Measurements from ENCODE around the gene CD22.
"Not testable (repeated sequence)": the region's sequence is repeated elsewhere in the genome, so short reads cannot be mapped to it uniquely, and the experiment has no call there.

Gene CD22

DNA sequence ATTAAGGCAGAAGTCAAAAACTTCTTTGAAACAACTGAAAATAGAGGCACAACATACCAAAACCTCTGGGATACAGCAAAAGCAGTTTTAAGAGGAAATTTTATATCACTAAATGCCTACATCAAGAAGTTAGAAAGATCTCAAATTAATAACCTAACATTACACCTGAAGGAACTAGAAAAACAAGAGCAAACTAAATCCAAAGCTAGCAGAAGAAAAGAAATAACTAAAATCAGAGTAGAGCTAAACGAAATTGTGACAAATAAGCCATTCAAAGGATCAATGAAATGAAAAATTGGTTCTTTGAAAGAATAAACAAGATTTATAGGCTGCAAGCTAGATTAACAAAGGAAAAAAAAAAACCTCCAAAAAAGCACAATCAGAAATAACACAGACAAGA lies 39.4 kb downstream of the CD22 start:
- H3K27ac ChIP-seq, result no peak overlapping the region
- DNase-seq, result no peak
- no peak overlapping the region for H3K4me3 ChIP-seq
- intact Hi-C loops (cut with DNase I; ENCODE audit: low total_unique reads), result no loop called here
- H3K9me3 ChIP-seq, result no peaks in the 10 kb centered on the region
- TF ChIP-seq, protein P1, sequence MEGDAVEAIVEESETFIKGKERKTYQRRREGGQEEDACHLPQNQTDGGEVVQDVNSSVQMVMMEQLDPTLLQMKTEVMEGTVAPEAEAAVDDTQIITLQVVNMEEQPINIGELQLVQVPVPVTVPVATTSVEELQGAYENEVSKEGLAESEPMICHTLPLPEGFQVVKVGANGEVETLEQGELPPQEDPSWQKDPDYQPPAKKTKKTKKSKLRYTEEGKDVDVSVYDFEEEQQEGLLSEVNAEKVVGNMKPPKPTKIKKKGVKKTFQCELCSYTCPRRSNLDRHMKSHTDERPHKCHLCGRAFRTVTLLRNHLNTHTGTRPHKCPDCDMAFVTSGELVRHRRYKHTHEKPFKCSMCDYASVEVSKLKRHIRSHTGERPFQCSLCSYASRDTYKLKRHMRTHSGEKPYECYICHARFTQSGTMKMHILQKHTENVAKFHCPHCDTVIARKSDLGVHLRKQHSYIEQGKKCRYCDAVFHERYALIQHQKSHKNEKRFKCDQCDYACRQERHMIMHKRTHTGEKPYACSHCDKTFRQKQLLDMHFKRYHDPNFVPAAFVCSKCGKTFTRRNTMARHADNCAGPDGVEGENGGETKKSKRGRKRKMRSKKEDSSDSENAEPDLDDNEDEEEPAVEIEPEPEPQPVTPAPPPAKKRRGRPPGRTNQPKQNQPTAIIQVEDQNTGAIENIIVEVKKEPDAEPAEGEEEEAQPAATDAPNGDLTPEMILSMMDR (IDR thresholded peaks at IDR 0.05), result no peak
- H3K27me3 ChIP-seq, result no peaks in the 10 kb centered on the region
- H3K4me1 ChIP-seq, result no peaks in the 10 kb centered on the region
- no peaks in the 10 kb centered on the region for H3K36me3 ChIP-seq

DNA sequence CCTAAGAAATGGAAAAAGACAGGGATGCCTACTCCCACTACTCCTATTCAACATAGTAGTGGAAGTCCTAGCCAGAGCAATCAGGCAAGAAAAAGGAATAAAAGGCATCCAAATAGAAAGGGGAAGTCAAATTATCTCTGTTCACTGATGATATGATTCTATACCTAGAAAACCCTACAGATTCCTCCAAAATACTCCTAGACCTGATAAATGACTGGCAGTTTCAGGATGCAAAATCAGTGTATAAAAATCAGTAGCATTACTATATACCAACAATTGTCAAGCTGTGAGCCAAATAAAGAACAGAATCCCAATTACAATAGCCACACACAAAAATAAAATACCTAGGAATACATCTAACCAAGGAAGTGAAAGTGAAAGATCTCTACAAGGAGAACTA lies 40.5 kb downstream of the CD22 start:
- H3K4me1 ChIP-seq, result no peaks in the 10 kb centered on the region
- TF ChIP-seq, protein P1 (IDR thresholded peaks at IDR 0.05), result no peak
- H3K4me3 ChIP-seq, result no peak overlapping the region
- DNase-seq, result no peak
- H3K27me3 ChIP-seq, result no peaks in the 10 kb centered on the region
- H3K27ac ChIP-seq, result no peak overlapping the region
- H3K36me3 ChIP-seq, result no peaks in the 10 kb centered on the region
- H3K9me3 ChIP-seq, result no peaks in the 10 kb centered on the region
- intact Hi-C loops (cut with DNase I; ENCODE audit: low total_unique reads), result no loop called here

DNA sequence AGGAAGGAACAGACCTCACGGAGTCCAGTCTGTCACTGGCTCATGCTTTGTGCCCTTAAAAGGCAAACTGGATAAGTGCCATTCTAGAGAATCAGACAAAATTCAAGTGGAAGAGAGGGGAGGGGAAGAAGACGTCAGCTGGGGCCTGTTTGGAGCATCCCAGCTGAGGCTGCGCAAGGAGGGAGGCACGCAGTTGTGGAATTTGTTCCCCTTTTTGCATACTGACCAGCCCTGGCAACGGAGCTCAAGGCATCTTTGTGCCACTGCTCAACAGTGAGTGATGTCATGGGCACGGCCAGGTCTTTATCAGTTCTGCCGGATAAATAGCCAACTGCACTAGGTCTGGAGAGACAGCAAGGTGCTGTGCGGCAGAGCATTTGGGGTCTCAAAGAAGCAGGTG lies 41.7 kb downstream of the CD22 start, which contains the start of gene GPR42:
GPR42 (plus strand) TSS at position 347 of the 400 bp plus-strand sequence. CDS start 292 bp downstream, outside the sequence.
- no peak for DNase-seq
- H3K9me3 ChIP-seq, result no peaks in the 10 kb centered on the region
- TF ChIP-seq, protein P1 (IDR thresholded peaks at IDR 0.05), result no peak
- intact Hi-C loops (cut with DNase I; ENCODE audit: low total_unique reads), result no loop called here
- no peak within 1 kb of the TSS for H3K27ac ChIP-seq
- no peak within 1 kb of the TSS for H3K4me3 ChIP-seq
- no peaks in the 10 kb centered on the region for H3K4me1 ChIP-seq
- H3K27me3 ChIP-seq, result no peaks in the 10 kb centered on the region
- H3K36me3 ChIP-seq, result no peaks in the 10 kb centered on the region

DNA sequence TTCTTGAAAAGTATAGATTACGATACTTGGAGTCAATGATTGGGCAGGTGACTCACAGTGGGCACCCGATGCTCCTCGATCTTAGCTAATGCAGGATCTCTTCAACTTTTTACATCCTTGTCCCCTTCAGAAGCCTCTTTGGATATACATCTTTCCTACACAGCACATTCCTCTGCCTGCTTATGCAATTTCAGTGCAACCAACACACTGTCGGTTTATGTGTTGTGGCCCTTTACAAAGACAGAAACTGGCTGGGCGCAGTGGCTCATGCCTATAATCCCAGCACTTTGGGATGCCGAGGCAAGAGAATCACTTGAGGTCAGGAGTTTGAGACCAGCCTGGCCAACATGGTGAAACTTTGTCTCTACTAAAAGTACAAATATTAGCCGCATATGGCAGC lies 44.5 kb downstream of the CD22 start:
- Histone ChIP-seq H3K4me1 (no peaks in the 10 kb centered on the region), H3K27ac (no peak overlapping the region), H3K4me3 (no peak overlapping the region), H3K36me3 (no peaks in the 10 kb centered on the region), H3K9me3 (no peaks in the 10 kb centered on the region), H3K27me3 (peaks cover 0 to 2% of the 10 kb centered on the region in 2 donors)
- intact Hi-C loops (cut with DNase I; ENCODE audit: low total_unique reads), result no loop called here
- DNase-seq, result no peak
- TF ChIP-seq, protein P1 (IDR thresholded peaks at IDR 0.05), result no peak

DNA sequence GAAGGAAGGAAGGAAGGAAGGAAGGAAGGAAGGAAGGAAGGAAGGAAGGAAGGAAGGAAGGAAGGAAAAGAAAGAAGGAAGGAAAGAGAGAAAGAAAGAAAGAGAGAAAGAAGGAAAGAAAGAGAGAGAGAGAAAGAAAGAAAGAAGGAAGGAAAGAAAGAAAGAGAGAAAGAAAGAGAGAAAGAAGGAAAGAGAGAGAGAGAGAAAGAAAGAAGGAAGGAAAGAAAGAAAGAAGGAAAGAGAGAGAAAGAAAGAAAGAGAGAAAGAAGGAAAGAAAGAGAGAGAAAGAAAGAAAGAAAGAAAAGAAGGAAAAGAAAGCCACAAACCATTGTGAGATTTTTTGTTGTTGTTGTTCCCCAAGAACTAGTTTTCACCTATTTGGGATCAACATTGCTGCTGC lies 45.0 kb downstream of the CD22 start:
- intact Hi-C loops (cut with DNase I; ENCODE audit: low total_unique reads); H3K4me1 ChIP-seq; H3K27me3 ChIP-seq; H3K27ac ChIP-seq; H3K36me3 ChIP-seq; H3K9me3 ChIP-seq; DNase-seq; H3K4me3 ChIP-seq: not testable (repeated sequence)

DNA sequence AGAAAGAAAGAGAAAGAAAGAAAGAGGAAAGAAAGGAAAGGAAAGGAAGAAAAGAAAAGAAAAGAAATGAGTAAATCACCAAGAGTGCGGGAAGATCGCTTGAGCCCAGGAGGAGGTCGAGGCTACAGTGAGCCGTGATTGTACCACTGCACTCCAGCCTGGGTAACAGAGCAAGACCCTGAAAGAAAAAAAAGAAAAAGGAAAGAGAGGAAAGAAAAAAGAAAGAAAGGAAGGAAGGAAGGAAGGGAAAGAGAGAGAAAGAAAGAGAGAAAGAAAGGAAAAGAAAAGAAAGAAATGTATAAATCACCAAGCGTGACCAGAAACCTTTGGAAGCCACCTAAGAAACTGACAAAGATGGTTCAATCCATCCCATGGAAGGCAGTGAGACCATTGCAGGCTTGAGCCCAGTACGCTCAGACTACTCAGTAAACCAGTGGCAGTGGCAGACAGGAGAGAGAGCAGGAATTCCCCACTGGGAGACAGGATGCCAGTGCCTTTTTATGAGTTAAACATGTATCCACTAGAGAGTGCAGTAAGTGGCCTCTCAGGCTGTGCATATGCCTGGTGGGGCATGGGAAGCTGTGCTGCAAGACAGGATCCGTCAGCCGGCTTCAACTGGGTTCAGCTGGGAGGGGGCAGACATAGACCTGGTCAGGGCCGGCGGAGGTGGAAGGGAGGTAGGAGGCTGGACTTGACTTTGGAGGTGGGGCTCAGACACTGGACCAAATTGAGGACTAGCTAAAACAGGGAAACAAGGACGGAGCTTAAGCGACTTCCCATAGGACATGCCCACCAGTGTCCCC lies 46.7 kb downstream of the CD22 start:
- Histone ChIP-seq H3K27ac (no peak overlapping the region), H3K27me3 (peaks cover 0 to 4% of the 10 kb centered on the region in 2 donors), H3K4me1 (no peaks in the 10 kb centered on the region), H3K36me3 (no peaks in the 10 kb centered on the region), H3K4me3 (no peak overlapping the region), H3K9me3 (no peaks in the 10 kb centered on the region)
- TF ChIP-seq, protein P1 (IDR thresholded peaks at IDR 0.05), result no peak
- intact Hi-C loops (cut with DNase I; ENCODE audit: low total_unique reads), result no loop called here
- DNase-seq, result no peak

Data from tibial artery (tissue), 4 donors.